DND-41 (cell line): ENCODE data around the gene PPARD.

ENCODE experiments used
- ATAC-seq: fragments of 200-7000 bp; cut with Tn5 transposase; 3 replicates; pipeline ENCODE4 v1.9.1; 2021; ENCODE audit warnings: low read depth; ENCODE audit not compliant: insufficient read depth
- DNase-seq: peaks from one replicate; pipeline ENCODE4 v3.0.0-alpha.2; 2020
- H2AFZ ChIP-seq: 2 replicates; pipeline ENCODE4 v1.6.0; 2012; ENCODE audit warnings: low read depth, low read length
- H3K27ac ChIP-seq: 2 replicates; pipeline ENCODE4 v1.5.1; 2012; ENCODE audit warnings: low read length, inconsistent platforms
- H3K27me3 ChIP-seq: fragments of 200-600 bp; sonication (generic); 2 replicates; pipeline ENCODE4 v1.6.0; 2012; ENCODE audit warnings: low read length, mild to moderate bottlenecking, inconsistent platforms; ENCODE audit not compliant: insufficient read depth, poor library complexity
- H3K36me3 ChIP-seq: 2 replicates; pipeline ENCODE4 v1.5.1; 2012; ENCODE audit warnings: low read length, inconsistent platforms; ENCODE audit not compliant: insufficient read depth
- H3K4me1 ChIP-seq: 2 replicates; pipeline ENCODE4 v1.5.1; 2012; ENCODE audit warnings: mild to moderate bottlenecking, low read length; ENCODE audit not compliant: insufficient read depth
- H3K4me2 ChIP-seq: 2 replicates; pipeline ENCODE4 v1.6.0; 2012; ENCODE audit warnings: mild to moderate bottlenecking, moderate library complexity, low read length, inconsistent platforms; ENCODE audit not compliant: insufficient read depth
- H3K4me3 ChIP-seq, 2 experiments: fragments of 200-600 bp in 1 of 2; shearing (Covaris generic) in 1 of 2; 2 replicates each; pipeline ENCODE4 v1.5.1; 2012 to 2016; ENCODE audit warnings: inconsistent platforms in 2 of 2, low read length in 2 of 2, mild to moderate bottlenecking in 2 of 2, low read depth in 1 of 2, moderate library complexity in 1 of 2
- H3K79me2 ChIP-seq: 2 replicates; pipeline ENCODE4 v1.6.0; 2012; ENCODE audit warnings: low read length, inconsistent platforms; ENCODE audit not compliant: insufficient read depth
- H3K9ac ChIP-seq: 2 replicates; pipeline ENCODE4 v1.6.0; 2012; ENCODE audit warnings: low read depth, mild to moderate bottlenecking, inconsistent platforms, low read length, moderate library complexity
- H3K9me3 ChIP-seq: 2 replicates; pipeline ENCODE4 v1.5.1; 2012; ENCODE audit warnings: low read length, moderate library complexity, mild to moderate bottlenecking, inconsistent platforms; ENCODE audit not compliant: insufficient read depth, severe bottlenecking
- H4K20me1 ChIP-seq: 2 replicates; pipeline ENCODE4 v1.6.0; 2012; ENCODE audit warnings: low read length; ENCODE audit not compliant: insufficient read depth
- EZH2 ChIP-seq: IDR thresholded peaks from 3 replicates; pipeline ENCODE4 v1.6.1; 2012; ENCODE audit warnings: borderline replicate concordance, low read depth, mild to moderate bottlenecking, moderate library complexity, low read length, inconsistent platforms; ENCODE audit not compliant: severe bottlenecking
- TF ChIP-seq, protein P1 (sequence below): IDR thresholded peaks from 2 replicates; pipeline ENCODE4 v1.5.1; 2012; ENCODE audit warnings: borderline replicate concordance, low read length, moderate library complexity, mild to moderate bottlenecking; ENCODE audit not compliant: poor library complexity, severe bottlenecking; ENCODE audit errors: extremely low read depth

PPARD gene

DNA sequence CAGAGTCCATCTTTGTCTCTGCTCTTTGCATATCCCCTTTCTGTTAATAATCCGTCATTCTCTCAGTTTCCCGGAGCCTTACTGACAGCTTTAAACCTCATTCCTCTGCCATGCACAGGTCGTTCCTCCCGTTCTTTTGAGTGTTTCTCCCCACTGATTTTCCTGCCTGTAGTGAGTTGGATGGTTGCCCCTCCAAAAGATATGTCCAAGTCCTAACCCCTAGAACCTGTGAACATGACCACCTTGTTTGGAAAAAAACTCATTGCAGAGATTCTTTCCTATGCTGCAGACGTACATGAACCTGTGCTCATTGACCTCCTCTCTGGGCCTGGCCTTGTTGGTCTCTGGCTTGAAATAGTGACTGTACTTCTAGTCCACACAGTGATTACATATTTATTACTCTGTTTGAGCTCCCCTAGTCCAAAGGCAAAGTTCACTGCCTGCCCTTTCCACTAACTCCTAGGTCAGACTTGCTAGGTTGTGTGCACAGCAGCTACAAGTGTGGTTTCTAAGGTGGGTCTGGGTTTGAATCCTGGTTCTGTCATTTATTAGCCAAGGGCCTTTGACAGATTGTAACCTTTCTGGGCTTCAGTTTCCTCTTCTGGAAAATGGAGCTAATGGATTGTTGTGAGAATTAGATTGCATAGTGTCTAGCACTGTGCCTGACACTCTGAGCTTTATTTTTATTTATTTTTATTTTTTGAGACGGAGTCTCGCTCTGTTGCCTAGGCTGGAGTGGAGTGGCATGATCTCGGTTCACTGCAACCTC is 29.3 kb downstream of the PPARD start:
- no peak for DNase-seq
- TF ChIP-seq, protein P1, sequence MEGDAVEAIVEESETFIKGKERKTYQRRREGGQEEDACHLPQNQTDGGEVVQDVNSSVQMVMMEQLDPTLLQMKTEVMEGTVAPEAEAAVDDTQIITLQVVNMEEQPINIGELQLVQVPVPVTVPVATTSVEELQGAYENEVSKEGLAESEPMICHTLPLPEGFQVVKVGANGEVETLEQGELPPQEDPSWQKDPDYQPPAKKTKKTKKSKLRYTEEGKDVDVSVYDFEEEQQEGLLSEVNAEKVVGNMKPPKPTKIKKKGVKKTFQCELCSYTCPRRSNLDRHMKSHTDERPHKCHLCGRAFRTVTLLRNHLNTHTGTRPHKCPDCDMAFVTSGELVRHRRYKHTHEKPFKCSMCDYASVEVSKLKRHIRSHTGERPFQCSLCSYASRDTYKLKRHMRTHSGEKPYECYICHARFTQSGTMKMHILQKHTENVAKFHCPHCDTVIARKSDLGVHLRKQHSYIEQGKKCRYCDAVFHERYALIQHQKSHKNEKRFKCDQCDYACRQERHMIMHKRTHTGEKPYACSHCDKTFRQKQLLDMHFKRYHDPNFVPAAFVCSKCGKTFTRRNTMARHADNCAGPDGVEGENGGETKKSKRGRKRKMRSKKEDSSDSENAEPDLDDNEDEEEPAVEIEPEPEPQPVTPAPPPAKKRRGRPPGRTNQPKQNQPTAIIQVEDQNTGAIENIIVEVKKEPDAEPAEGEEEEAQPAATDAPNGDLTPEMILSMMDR = no peak
- TF ChIP-seq EZH2 = no peak
- Histone ChIP-seq H3K79me2 (peaks cover 2% of the 10 kb centered on the region; the same call in 1 of the 2 replicates), H4K20me1 (0 out of 2 replicates have a peak, but pooled peaks cover 5% of the 10 kb centered on the region), H3K4me3 (no peak overlapping the region), H3K4me1 (peaks cover 40% of the 10 kb centered on the region), H3K9me3 (no peaks in the 10 kb centered on the region), H3K36me3 (no peaks in the 10 kb centered on the region), H3K27me3 (no peaks in the 10 kb centered on the region), H3K9ac (no peak overlapping the region), H3K4me2 (no peak overlapping the region), H2AFZ (no peak overlapping the region), H3K27ac (no peak overlapping the region; the same call in 1 of the 2 replicates)
- ATAC-seq = no peak

DNA sequence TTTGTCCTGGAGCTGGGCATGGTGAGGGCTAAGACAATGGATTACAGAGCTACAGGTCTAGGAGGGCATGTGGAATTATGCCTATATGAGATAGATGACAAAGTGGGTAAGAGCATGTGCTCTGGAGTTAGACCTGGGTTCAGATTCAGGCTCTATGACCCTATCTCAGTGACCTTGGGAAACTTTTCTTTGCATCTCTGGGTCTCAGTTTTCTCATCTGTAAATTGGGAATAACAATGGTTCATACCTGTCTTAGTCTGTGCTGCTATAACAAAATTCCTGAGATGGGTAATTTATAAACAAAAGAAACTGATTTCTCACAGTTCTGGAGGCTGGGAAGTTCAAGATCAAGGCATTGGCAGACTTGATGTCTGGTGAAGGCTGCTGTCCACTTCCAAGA is 30.3 kb downstream of the PPARD start:
- H3K79me2 ChIP-seq = peaks cover 2% of the 10 kb centered on the region; the same call in 1 of the 2 replicates
- peaks cover 39% of the 10 kb centered on the region for H3K4me1 ChIP-seq
- ATAC-seq = no peak

DNA sequence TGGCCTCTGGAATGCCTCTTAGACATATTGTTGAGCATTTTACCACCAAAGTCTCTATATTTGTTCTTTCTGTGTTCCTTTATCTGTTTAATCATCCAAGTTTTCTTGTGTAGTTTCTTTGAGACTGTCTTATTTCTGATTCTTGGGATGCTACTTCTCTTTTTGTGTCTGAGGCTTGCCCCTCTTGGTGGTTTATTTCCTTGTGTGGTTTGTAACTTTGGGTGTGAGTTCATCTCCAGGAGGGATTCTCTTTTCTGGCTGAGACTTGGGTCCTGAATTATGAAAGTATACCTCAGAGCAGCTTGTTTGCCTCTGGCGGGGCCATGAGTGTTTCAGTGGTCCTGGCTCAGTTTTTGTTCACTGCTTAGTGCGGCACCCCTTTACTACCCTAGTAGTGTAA is 33.9 kb downstream of the PPARD start:
- no peak for TF ChIP-seq EZH2
- TF ChIP-seq, protein P1 = no peak
- ATAC-seq (no peak), DNase-seq (no peak)
- peaks cover 2% of the 10 kb centered on the region; the same call in 1 of the 2 replicates for H3K79me2 ChIP-seq
- peaks cover under 1% of the 10 kb centered on the region; the same call in 1 of the 2 replicates for H4K20me1 ChIP-seq
- no peak overlapping the region for H3K27ac ChIP-seq
- H3K4me1 ChIP-seq = peaks cover 3% of the 10 kb centered on the region
- H3K9me3 ChIP-seq = no peaks in the 10 kb centered on the region
- no peak overlapping the region for H3K9ac ChIP-seq
- H3K4me3 ChIP-seq = no peak overlapping the region
- no peak overlapping the region for H3K4me2 ChIP-seq
- H2AFZ ChIP-seq = no peak overlapping the region
- H3K36me3 ChIP-seq = no peaks in the 10 kb centered on the region
- no peaks in the 10 kb centered on the region for H3K27me3 ChIP-seq

More for the DNA sequence above, 30.3 kb downstream of the PPARD start:
- Histone ChIP-seq H2AFZ (no peak overlapping the region), H3K9ac (no peak overlapping the region), H3K27ac (no peak overlapping the region), H3K4me2 (no peak overlapping the region), H3K4me3 (no peak overlapping the region), H3K9me3 (no peaks in the 10 kb centered on the region), H3K36me3 (no peaks in the 10 kb centered on the region), H4K20me1 (peaks cover 5% of the 10 kb centered on the region; the same call in 1 of the 2 replicates), H3K27me3 (no peaks in the 10 kb centered on the region)
- TF ChIP-seq EZH2 = no peak
- TF ChIP-seq, protein P1 = no peak
- DNase-seq = no peak

DNA sequence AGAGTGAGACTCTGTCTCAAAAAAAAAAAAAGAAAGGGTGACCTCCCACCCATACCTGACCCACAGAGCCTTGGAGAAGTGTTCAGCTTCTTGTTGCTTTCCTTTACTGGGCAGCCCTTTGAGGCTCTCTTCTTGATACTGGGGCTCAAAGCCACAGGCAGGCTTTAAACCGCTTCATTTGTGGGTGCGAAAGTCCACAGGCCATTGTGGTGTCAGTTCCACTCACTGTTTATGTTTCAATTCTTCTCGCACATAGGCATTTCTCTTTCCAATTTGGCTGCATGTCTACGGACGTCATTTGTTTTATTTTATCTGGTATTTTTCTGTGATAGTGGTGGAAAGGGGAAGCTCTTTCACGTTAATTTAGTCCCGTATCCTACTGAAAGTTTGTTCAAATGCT is 34.6 kb downstream of the PPARD start:
- no peak overlapping the region for H3K9ac ChIP-seq
- no peaks in the 10 kb centered on the region for H3K4me1 ChIP-seq
- H3K4me2 ChIP-seq = no peak overlapping the region
- no peak overlapping the region for H2AFZ ChIP-seq
- no peak overlapping the region for H3K27ac ChIP-seq
- DNase-seq (no peak), ATAC-seq (no peak)
- no peak overlapping the region for H3K4me3 ChIP-seq
- no peaks in the 10 kb centered on the region for H3K27me3 ChIP-seq
- H3K9me3 ChIP-seq = peaks cover 6% of the 10 kb centered on the region
- no peak for TF ChIP-seq EZH2
- TF ChIP-seq, protein P1 = no peak
- peaks cover 3% of the 10 kb centered on the region; the same call in 1 of the 2 replicates for H3K79me2 ChIP-seq
- 0 out of 2 replicates have a peak, but pooled peaks cover 6% of the 10 kb centered on the region for H3K36me3 ChIP-seq
- no peaks in the 10 kb centered on the region; the same call in 1 of the 2 replicates for H4K20me1 ChIP-seq
